HL-60 (cell line): ENCODE measurements around the gene MYO3B.

ENCODE experiments used
- GABPA ChIP-seq: IDR thresholded peaks from 2 replicates; pipeline ENCODE4 v1.6.1; 2012; ENCODE audit warnings: low read depth
- POLR2AphosphoS5 ChIP-seq: IDR thresholded peaks from 2 replicates; pipeline ENCODE4 v1.6.1; 2012; ENCODE audit warnings: low read depth
- SPI1 ChIP-seq: IDR thresholded peaks from 2 replicates; pipeline ENCODE4 v1.6.1; 2012; ENCODE audit warnings: low read depth, mild to moderate bottlenecking, borderline replicate concordance
- TF ChIP-seq, protein P1 (sequence below): IDR thresholded peaks from one replicate; pipeline ENCODE4 v1.5.1; 2011; ENCODE audit warnings: low read length, control low read depth, inconsistent platforms; ENCODE audit not compliant: insufficient read depth
- TF ChIP-seq, protein P2 (sequence below): IDR thresholded peaks from 2 replicates; pipeline ENCODE4 v1.6.1; 2012; ENCODE audit warnings: low read depth; ENCODE audit not compliant: insufficient replicate concordance

DNA sequence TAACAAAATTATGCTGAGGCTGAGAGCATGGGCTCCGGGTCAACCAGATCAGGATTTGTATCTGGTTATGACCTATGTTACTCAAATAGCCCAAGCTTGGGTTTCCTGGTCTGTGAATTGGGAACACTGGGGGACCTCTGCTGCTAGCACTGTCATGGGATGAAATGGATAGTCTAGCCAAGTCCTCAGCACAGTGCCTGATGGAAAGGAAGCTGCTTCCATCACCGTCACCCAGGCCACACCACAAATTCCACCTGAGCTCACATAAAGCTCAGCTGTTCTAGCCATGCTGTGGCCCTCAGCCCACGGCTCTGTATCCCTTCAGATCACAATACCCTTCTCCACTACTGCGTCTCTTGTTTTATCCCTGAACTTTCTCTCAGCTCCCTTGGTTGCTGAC is 357.6 kb downstream of the MYO3B start:
- TF ChIP-seq POLR2AphosphoS5 (no peak), GABPA (no peak), SPI1 (no peak)
- TF ChIP-seq, protein P1, sequence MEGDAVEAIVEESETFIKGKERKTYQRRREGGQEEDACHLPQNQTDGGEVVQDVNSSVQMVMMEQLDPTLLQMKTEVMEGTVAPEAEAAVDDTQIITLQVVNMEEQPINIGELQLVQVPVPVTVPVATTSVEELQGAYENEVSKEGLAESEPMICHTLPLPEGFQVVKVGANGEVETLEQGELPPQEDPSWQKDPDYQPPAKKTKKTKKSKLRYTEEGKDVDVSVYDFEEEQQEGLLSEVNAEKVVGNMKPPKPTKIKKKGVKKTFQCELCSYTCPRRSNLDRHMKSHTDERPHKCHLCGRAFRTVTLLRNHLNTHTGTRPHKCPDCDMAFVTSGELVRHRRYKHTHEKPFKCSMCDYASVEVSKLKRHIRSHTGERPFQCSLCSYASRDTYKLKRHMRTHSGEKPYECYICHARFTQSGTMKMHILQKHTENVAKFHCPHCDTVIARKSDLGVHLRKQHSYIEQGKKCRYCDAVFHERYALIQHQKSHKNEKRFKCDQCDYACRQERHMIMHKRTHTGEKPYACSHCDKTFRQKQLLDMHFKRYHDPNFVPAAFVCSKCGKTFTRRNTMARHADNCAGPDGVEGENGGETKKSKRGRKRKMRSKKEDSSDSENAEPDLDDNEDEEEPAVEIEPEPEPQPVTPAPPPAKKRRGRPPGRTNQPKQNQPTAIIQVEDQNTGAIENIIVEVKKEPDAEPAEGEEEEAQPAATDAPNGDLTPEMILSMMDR: no peak
- TF ChIP-seq, protein P2, sequence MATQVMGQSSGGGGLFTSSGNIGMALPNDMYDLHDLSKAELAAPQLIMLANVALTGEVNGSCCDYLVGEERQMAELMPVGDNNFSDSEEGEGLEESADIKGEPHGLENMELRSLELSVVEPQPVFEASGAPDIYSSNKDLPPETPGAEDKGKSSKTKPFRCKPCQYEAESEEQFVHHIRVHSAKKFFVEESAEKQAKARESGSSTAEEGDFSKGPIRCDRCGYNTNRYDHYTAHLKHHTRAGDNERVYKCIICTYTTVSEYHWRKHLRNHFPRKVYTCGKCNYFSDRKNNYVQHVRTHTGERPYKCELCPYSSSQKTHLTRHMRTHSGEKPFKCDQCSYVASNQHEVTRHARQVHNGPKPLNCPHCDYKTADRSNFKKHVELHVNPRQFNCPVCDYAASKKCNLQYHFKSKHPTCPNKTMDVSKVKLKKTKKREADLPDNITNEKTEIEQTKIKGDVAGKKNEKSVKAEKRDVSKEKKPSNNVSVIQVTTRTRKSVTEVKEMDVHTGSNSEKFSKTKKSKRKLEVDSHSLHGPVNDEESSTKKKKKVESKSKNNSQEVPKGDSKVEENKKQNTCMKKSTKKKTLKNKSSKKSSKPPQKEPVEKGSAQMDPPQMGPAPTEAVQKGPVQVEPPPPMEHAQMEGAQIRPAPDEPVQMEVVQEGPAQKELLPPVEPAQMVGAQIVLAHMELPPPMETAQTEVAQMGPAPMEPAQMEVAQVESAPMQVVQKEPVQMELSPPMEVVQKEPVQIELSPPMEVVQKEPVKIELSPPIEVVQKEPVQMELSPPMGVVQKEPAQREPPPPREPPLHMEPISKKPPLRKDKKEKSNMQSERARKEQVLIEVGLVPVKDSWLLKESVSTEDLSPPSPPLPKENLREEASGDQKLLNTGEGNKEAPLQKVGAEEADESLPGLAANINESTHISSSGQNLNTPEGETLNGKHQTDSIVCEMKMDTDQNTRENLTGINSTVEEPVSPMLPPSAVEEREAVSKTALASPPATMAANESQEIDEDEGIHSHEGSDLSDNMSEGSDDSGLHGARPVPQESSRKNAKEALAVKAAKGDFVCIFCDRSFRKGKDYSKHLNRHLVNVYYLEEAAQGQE: no peak
